AG04450 (cell line): ENCODE results near the gene SPATC1L. TPM values are rescaled to one million over a fixed set of nuclear protein-coding genes. Genes with fewer than 3 reads are reported as not detected.
"Not testable (repeated sequence)": the region's sequence is repeated elsewhere in the genome, so short reads cannot be mapped to it uniquely, and the experiment has no call there.

Experiments
- CTCF ChIA-PET: fragments of 300-600, 350-600 bp; formaldehyde crosslinking; extraction: SDS; loops from one replicate; lab custom pipeline; 2022; ENCODE audit warnings: antibody characterized with exemption, inconsistent platforms; lab: Charles Lee
- POLR2A ChIA-PET: fragments of 350-600 bp; formaldehyde crosslinking; extraction: SDS; loops from one replicate; lab custom pipeline; 2021; ENCODE audit warnings: antibody characterized with exemption, inconsistent platforms; lab: Yijun Ruan, JAX
- DNase-seq: peaks from one replicate; pipeline ENCODE4 v3.0.0-alpha.2; 2011; ENCODE audit warnings: low read depth, low spot score
- H3K27ac ChIP-seq: one replicate; pipeline ENCODE4 v1.5.1; 2012; ENCODE audit warnings: low read depth, low read length, control low read depth
- H3K27me3 ChIP-seq: one replicate; pipeline ENCODE4 v1.6.0; 2012; ENCODE audit warnings: low read length; ENCODE audit not compliant: control insufficient read depth, insufficient read depth
- H3K4me3 ChIP-seq: 2 replicates; pipeline ENCODE4 v1.5.1; 2011; ENCODE audit warnings: mild to moderate bottlenecking, low read depth, low read length, control low read depth
- H3K9me3 ChIP-seq: 2 replicates; pipeline ENCODE4 v1.5.1; 2012; ENCODE audit warnings: low read length; ENCODE audit not compliant: control insufficient read depth, insufficient read depth
- polyA plus RNA-seq: library from polyadenylated mRNA; depleted of rRNA; stranded (reverse); fragments of >200 nt; gene quantifications from 2 replicates; pipeline ENCODE4 v1.2.3, GENCODE V29; 2011
- TF ChIP-seq, protein P1 (sequence below): IDR thresholded peaks from 2 replicates; pipeline ENCODE4 v1.5.1; 2011; ENCODE audit warnings: low read depth, low read length, control low read depth, inconsistent platforms

The SPATC1L gene
- polyA plus RNA-seq, 1 experiment: 1.6 TPM

DNA sequence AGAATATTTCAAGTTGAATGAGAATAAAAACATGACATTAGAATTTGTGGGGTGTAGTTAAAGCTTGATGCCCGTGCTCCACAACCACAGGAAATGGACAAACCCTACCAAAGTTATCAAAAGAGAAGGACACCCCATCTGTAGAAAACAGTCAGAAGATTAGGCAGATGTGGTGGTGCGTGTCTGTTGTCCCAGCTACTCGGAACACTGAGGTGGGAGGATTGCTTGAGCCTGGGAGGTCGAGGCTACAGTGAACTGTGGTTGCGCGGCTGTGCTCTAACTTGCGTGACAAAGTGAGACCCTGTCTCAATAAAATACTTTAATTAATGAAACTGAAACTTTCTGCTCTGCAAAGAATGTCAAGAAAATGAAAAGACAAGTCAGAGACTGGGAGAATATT is 1.5 kb upstream of the SPATC1L start:
- no peak for DNase-seq
- Histone ChIP-seq H3K9me3 (no peaks in the 10 kb centered on the region; the same call in 1 of the 2 replicates), H3K27me3 (no peaks in the 10 kb centered on the region), H3K4me3 (no peak overlapping the region), H3K27ac (no peak overlapping the region)
- TF ChIP-seq, protein P1, sequence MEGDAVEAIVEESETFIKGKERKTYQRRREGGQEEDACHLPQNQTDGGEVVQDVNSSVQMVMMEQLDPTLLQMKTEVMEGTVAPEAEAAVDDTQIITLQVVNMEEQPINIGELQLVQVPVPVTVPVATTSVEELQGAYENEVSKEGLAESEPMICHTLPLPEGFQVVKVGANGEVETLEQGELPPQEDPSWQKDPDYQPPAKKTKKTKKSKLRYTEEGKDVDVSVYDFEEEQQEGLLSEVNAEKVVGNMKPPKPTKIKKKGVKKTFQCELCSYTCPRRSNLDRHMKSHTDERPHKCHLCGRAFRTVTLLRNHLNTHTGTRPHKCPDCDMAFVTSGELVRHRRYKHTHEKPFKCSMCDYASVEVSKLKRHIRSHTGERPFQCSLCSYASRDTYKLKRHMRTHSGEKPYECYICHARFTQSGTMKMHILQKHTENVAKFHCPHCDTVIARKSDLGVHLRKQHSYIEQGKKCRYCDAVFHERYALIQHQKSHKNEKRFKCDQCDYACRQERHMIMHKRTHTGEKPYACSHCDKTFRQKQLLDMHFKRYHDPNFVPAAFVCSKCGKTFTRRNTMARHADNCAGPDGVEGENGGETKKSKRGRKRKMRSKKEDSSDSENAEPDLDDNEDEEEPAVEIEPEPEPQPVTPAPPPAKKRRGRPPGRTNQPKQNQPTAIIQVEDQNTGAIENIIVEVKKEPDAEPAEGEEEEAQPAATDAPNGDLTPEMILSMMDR: no peak
- ChIA-PET CTCF (no interaction called here), POLR2A (no interaction called here)

DNA sequence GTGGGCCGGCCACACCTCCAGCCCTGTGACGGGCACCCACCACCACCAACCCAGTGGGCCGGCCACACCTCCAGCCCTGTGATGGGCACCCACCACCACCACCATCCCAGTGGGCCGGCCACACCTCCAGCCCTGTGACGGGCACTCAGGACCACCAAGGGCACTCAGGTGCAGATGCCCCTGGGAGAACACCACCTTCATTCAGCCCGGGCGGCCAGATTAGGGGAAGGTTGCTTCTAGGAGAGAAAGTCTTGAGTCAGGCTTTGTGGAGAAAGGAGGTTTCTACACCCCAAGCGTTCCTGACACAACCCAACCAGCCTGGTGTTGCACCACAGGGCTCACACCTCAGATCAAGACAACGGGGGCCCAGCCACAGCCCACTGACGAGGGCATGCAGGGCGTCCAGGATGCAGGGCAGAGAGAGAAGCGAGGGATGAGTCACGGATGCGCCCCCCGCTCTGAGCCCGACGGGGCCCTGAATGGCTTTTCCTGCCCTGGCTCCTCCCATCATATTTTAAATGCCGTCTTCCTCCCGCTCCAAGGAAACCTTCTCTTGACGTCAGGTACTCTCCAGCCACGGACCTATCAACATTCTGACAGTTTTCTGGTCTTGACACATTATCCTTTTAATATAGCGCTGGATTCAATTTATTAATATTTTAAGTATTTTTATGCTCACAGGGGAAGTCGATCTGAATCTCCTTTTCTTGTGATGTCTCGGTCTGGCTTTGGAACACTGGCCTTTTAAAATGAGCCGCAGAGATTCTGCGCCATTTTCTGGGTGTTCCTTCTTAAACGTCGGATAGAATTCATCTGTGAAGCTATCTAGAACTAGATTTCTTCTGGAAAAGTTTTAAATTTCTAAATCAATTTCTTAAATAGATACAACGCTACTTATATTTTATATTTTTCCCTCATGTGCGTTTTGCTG is 631 bp upstream of the SPATC1L start:
- TF ChIP-seq, protein P1: no peak
- no peaks in the 10 kb centered on the region; the same call in 1 of the 2 replicates for H3K9me3 ChIP-seq
- ChIA-PET CTCF (no interaction called here), POLR2A (no interaction called here)
- H3K27me3 ChIP-seq: no peaks in the 10 kb centered on the region
- no peak for DNase-seq
- no peak overlapping the region for H3K27ac ChIP-seq
- peak overlapping the region; percentile 50 for H3K4me3 ChIP-seq

DNA sequence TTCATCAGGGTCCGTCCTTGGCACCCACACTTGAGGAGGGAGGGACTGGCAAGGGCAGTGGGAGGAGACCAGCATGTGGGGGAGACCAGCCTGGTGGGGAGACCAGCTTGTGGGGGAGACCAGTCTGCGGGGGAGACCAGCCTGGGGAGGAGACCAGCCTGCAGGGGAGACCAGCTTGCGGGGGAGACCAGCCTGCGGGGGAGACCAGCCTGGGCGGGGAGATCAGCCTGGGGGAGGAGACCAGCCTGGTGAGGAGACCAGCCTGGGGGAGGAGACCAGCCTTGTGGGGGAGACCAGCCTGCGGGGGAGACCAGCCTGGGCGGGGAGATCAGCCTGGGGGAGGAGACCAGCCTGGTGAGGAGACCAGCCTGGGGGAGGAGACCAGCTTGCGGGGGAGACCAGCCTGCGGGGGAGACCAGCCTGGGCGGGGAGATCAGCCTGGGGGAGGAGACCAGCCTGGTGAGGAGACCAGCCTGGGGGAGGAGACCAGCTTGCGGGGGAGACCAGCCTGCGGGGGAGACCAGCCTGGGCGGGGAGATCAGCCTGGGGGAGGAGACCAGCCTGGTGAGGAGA is 836 bp downstream of the SPATC1L start:
- ChIA-PET POLR2A (interaction anchor here (0.6 kb wide), 1 partner anchor 127 kb away, joined by 5 read pairs; no protein-coding TSS in a partner anchor), CTCF (interaction anchor here (1.0 kb wide), 1 partner anchor 253 kb away, joined by 17 read pairs; no protein-coding TSS in a partner anchor)
- not testable (repeated sequence) for H3K9me3 ChIP-seq, H3K4me3 ChIP-seq, H3K27me3 ChIP-seq, DNase-seq, H3K27ac ChIP-seq

DNA sequence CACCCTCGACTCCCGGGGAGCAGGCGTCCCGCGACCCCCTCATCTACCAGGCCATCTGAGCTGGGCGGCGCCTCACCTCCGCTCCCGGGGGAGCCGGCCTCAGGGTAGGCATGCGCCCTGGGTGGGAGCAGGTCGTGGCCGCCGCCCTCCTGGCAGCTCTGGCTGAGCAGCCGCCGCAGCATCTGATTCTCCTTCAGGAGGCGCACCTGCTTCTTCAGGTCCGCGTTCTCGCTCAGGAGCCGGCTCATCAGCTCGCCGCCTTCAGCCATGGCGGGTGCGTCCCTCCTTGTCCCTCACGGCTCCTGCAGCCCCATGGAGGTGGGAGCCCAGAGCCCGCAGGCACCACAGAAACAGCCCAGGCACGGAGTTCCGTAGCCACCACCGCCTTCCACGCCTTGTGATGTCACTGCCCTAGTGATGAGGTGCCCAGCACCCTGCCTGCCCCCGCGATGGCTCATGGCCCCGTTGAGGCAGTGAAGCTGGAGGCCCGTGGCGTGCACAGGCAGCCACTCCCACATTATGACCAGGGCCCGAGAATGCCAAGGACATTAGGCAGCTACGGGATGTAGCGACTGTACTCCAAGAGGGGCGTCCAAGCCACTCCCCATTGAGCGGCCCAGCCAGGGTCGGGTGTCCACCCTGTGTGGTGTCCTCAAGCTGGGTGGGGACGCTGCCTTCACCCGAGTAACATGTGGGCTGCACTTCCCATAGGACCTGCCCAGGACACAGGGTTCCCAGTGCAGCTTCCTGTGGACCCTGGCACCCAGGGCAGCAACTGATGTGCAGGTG is 1.5 kb downstream of the SPATC1L start:
- no peaks in the 10 kb centered on the region; the same call in 1 of the 2 replicates for H3K9me3 ChIP-seq
- no peak overlapping the region for H3K27ac ChIP-seq
- TF ChIP-seq, protein P1: no peak
- ChIA-PET CTCF (interaction anchor here (0.9 to 1.0 kb wide), 2 partner anchors 44 to 253 kb away, joined by 3 to 17 read pairs; no protein-coding TSS in a partner anchor), POLR2A (interaction anchor here (0.6 kb wide), 1 partner anchor 126 kb away, joined by 5 read pairs; no protein-coding TSS in a partner anchor)
- no peak for DNase-seq
- H3K27me3 ChIP-seq: no peaks in the 10 kb centered on the region
- no peak overlapping the region for H3K4me3 ChIP-seq

DNA sequence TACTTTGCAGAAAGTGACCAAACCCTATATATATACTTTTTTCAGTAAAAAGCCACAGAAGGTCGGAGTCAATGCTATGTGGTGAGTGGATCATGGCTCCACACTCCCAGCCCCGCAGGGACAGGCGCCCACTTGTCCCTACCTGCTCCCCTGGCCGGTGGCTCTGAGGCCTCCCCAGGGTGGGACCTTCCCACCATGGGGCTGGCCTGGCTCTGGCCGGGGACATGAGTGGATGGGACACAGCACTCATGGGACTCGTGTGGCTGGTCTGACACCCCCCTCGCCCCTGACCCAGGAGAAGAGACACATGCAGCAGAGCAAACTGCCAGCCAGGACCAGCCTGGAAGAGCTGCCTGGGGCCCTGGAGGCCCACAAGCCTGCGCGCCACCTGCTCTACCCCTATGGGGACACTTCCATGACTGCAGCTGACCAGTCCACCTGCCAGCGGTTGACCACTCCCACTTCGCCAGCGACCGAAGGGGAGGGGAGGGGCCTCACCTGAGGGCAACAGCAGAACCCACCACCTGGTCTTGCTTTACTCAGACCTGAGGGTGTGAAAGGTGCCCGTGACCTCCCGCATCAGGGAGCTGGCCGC is 2.2 kb downstream of the SPATC1L start:
- no peak for DNase-seq
- no peak overlapping the region for H3K27ac ChIP-seq
- ChIA-PET POLR2A (no interaction called here), CTCF (interaction anchor here (0.9 kb wide), 1 partner anchor 43 kb away, joined by 3 read pairs; no protein-coding TSS in a partner anchor)
- H3K4me3 ChIP-seq: no peak overlapping the region
- TF ChIP-seq, protein P1: no peak
- no peaks in the 10 kb centered on the region for H3K27me3 ChIP-seq
- no peaks in the 10 kb centered on the region; the same call in 1 of the 2 replicates for H3K9me3 ChIP-seq
